ENCODE data around the gene ALX4. TPM values are rescaled to one million over a fixed set of nuclear protein-coding genes. Genes with fewer than 3 reads are reported as not detected.

The ALX4 gene
- total and polyA plus RNA-seq, 2 donors (not counting 3 experiments of a cell fraction or from before 2014, with no cell fraction given): not detected

DNA sequence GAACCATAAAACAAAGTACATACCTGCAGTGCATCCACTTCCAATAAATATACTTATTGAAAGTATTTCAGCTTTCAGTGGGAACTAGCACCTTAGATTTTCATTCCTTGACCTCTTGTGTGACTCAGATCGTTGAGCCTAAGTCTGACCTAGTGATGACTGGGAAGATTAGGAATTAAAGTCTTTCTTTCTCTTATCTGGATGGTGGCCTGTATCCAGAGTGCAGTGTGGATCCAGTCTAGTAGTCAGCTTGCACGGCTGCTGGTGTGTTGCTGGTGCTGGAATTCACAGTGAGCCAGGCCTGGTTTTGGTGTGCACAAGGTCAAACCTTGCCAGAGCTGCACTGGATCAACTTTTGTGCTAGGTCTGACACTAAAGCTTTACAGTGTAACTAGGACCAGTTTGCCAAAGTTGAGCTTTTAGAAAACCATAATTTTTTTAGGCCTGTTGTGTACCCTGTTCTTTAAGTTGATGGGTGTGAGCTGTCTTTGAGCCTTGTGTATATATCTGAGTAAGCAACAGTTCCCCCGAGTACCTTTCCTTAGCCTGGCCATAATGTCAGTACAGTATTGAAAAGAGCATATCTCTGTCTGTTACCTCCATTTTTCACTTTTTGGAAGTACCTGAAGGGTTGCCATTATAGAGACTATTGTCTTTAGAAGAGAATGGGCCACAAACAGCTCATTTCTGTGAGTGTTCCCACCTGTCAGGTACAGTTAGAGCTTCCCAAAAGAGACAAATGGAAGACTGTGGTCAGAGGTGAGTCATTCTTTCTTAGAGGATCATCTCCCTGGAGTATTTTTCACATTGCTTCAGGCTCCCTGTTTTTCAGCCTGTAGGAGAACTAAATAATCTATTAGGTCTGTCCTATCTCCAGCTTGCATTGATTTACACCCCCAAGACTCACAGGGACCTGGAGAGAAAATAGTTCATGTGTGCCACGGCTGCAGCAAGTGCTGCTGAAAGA, 89.8 kb downstream of the ALX4 start:
- dilution Hi-C loops (cut with MboI; ENCODE audit: extremely low pct_ligation_motif_present, low sequenced_read_pairs): no loop called here
- no peak overlapping the region for H3K4me2 ChIP-seq (ENCODE audit: insufficient read depth, low read length)
- no peak overlapping the region for H3K27ac ChIP-seq (ENCODE audit: insufficient read depth, low read depth, low read length)
- no TSS peak for BruUV-seq (replicated peaks)
- ChIA-PET CTCF (interaction anchor here (1.1 to 1.3 kb wide), 2 partner anchors 50 to 87 kb away, joined by 3 read pairs; no protein-coding TSS in a partner anchor), POLR2A (no interaction called here)
- no peaks in the 10 kb centered on the region for H3K27me3 ChIP-seq (ENCODE audit: control insufficient read depth in 2 of 2, insufficient read depth in 2 of 2, low read length in 2 of 2)
- no peaks in the 10 kb centered on the region for H4K20me1 ChIP-seq (replicated peaks; ENCODE audit: control insufficient read depth, extremely low read depth, insufficient read depth, low read length)
- H3K9me3 ChIP-seq (replicated peaks; ENCODE audit: control insufficient read depth, insufficient read depth, low read length): no peaks in the 10 kb centered on the region
- H2AFZ ChIP-seq (ENCODE audit: low read depth, low read length): no peak overlapping the region
- no peak for DNase-seq (ENCODE audit: low read depth, low spot score)
- no peaks in the 10 kb centered on the region for H3K9me1 ChIP-seq (replicated peaks; ENCODE audit: control insufficient read depth, extremely low read depth, insufficient read depth, low read length)
- no peaks in the 10 kb centered on the region for H3K36me3 ChIP-seq (ENCODE audit: control insufficient read depth in 2 of 2, extremely low read depth in 1 of 2, insufficient read depth in 2 of 2, low read length in 2 of 2)
- H3K79me2 ChIP-seq (ENCODE audit: control insufficient read depth, insufficient read depth, low read length): no peaks in the 10 kb centered on the region
- intact Hi-C loops (cut with micrococcal nuclease): no loop called here
- TF ChIP-seq MYC (IDR thresholded peaks at IDR 0.05; ENCODE audit: low read depth, low read length): no peak
- TF ChIP-seq, protein P1, sequence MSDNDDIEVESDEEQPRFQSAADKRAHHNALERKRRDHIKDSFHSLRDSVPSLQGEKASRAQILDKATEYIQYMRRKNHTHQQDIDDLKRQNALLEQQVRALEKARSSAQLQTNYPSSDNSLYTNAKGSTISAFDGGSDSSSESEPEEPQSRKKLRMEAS (IDR thresholded peaks at IDR 0.05; ENCODE audit: insufficient read depth, insufficient read length): no peak
- no peak for TF ChIP-seq POLR2A (IDR thresholded peaks at IDR 0.05; ENCODE audit: low read depth, low read length)
- no peak for TF ChIP-seq FOS (IDR thresholded peaks at IDR 0.05; ENCODE audit: borderline replicate concordance, insufficient read depth, low read length)
- no peak for TF ChIP-seq EZH2 (IDR thresholded peaks at IDR 0.05; ENCODE audit: borderline replicate concordance, low read depth, low read length, severe bottlenecking)
- no peak for TF ChIP-seq CTCF (IDR thresholded peaks at IDR 0.05; ENCODE audit: extremely low read depth in 1 of 2, insufficient read depth in 1 of 2, low read depth in 1 of 2, low read length in 2 of 2)
- TF ChIP-seq GATA2 (IDR thresholded peaks at IDR 0.05; ENCODE audit: insufficient read depth, insufficient read length, low read depth, low read length): no peak
- TF ChIP-seq JUN (IDR thresholded peaks at IDR 0.05; ENCODE audit: borderline replicate concordance, insufficient read depth, insufficient read length, low read depth): no peak
- TF ChIP-seq POLR2AphosphoS5 (IDR thresholded peaks at IDR 0.05; ENCODE audit: insufficient read depth, low read depth, low read length): no peak
- H3K4me3 ChIP-seq (replicated peaks in 1 of 3; ENCODE audit: insufficient read depth in 1 of 3, low read depth in 1 of 3, low read length in 3 of 3): no peak overlapping the region
- FAIRE-seq: no peak
- H3K4me1 ChIP-seq (ENCODE audit: control insufficient read depth, extremely low read depth, insufficient read depth, low read length): no peaks in the 10 kb centered on the region
- no peak overlapping the region for H3K9ac ChIP-seq (replicated peaks; ENCODE audit: extremely low read depth, insufficient read depth, low read length)

Data from endothelial cell of umbilical vein (primary cell).